Liver (tissue), 9 donors: ENCODE results near the gene ERC2. TPM values are rescaled to one million over a fixed set of nuclear protein-coding genes. Genes with fewer than 3 reads are reported as not detected.

Source experiments
- DNase-seq: peaks from one replicate; pipeline ENCODE4 v3.0.0-alpha.2; 2017; ENCODE audit warnings: low spot score
- H3K27ac ChIP-seq, 2 donors: one replicate each; pipeline ENCODE4 v1.7.0; 2013; ENCODE audit warnings: inconsistent platforms in 2 of 2, low read length in 2 of 2, control low read depth in 1 of 2, low read depth in 1 of 2, mild to moderate bottlenecking in 1 of 2
- H3K27me3 ChIP-seq, 4 donors: one replicate each; pipeline versions ENCODE4 v1.6.1 to v1.7.0; 2013; ENCODE audit warnings: low read length in 3 of 4, inconsistent platforms in 1 of 4, mild to moderate bottlenecking in 1 of 4, moderate library complexity in 1 of 4; ENCODE audit not compliant: control insufficient read depth in 4 of 4, insufficient read depth in 4 of 4
- H3K36me3 ChIP-seq, 4 donors: one replicate each; pipeline versions ENCODE4 v1.6.1 to v1.7.0; 2013; ENCODE audit warnings: low read length in 3 of 4, mild to moderate bottlenecking in 3 of 4, low read depth in 1 of 4, moderate library complexity in 1 of 4; ENCODE audit not compliant: control insufficient read depth in 4 of 4, insufficient read depth in 3 of 4
- H3K4me1 ChIP-seq, 4 donors: one replicate each; pipeline versions ENCODE4 v1.6.1 to v1.7.0; 2013; ENCODE audit warnings: low read length in 3 of 4, mild to moderate bottlenecking in 3 of 4, moderate library complexity in 1 of 4; ENCODE audit not compliant: control insufficient read depth in 4 of 4, insufficient read depth in 4 of 4
- H3K4me3 ChIP-seq, 3 donors: one replicate each; pipeline versions ENCODE4 v1.6.1 to v1.7.0; 2013; ENCODE audit warnings: low read length in 3 of 3, control low read depth in 1 of 3, low read depth in 1 of 3, mild to moderate bottlenecking in 1 of 3
- H3K9ac ChIP-seq, 2 donors: one replicate each; pipeline ENCODE4 v1.7.0; 2013; ENCODE audit warnings: low read length in 2 of 2, mild to moderate bottlenecking in 2 of 2, moderate library complexity in 2 of 2, control low read depth in 1 of 2, low read depth in 1 of 2
- H3K9me3 ChIP-seq, 4 donors: one replicate each; pipeline versions ENCODE4 v1.6.1 to v1.7.0; 2013; ENCODE audit warnings: low read length in 3 of 4; ENCODE audit not compliant: control insufficient read depth in 4 of 4
- ATF3 ChIP-seq: IDR thresholded peaks from 2 replicates; pipeline ENCODE4 v1.6.1; 2016; ENCODE audit warnings: antibody characterized with exemption
- CTCF ChIP-seq: fragments of 150-350 bp; IDR thresholded peaks from 2 replicates; pipeline ENCODE4 v1.5.1; 2017; ENCODE audit warnings: improper control_type of control experiment, low read depth, low read length; ENCODE audit not compliant: missing input control
- EGR1 ChIP-seq, 2 donors: IDR thresholded peaks; 2 replicates each; pipeline ENCODE4 v1.6.1; 2016 to 2018; ENCODE audit warnings: antibody characterized with exemption in 2 of 2, low read depth in 2 of 2
- FOXA1 ChIP-seq: IDR thresholded peaks from 2 replicates; pipeline ENCODE4 v1.6.1; 2016; ENCODE audit warnings: antibody characterized with exemption
- FOXA2 ChIP-seq: IDR thresholded peaks from 2 replicates; pipeline ENCODE4 v1.6.1; 2016; ENCODE audit warnings: antibody characterized with exemption
- GABPA ChIP-seq, 2 donors: IDR thresholded peaks in 1 of 2; conservative IDR thresholded peaks in 1 of 2; 2 replicates each; pipeline ENCODE4 v1.6.1; 2016; ENCODE audit warnings: antibody characterized with exemption in 2 of 2, mild to moderate bottlenecking in 1 of 2, moderate library complexity in 1 of 2
- HNF4A ChIP-seq, 2 donors: conservative IDR thresholded peaks; 2 replicates each; pipeline ENCODE4 v1.6.1; 2016; ENCODE audit warnings: antibody characterized with exemption in 2 of 2, mild to moderate bottlenecking in 2 of 2
- HNF4G ChIP-seq: IDR thresholded peaks from 2 replicates; pipeline ENCODE4 v1.6.1; 2016; ENCODE audit warnings: antibody characterized with exemption
- JUND ChIP-seq, 2 donors: IDR thresholded peaks; 2 replicates each; pipeline ENCODE4 v1.6.1; 2016; ENCODE audit warnings: antibody characterized with exemption in 2 of 2
- MAX ChIP-seq: IDR thresholded peaks from 2 replicates; pipeline ENCODE4 v1.6.1; 2016; ENCODE audit warnings: antibody characterized with exemption
- NR2F2 ChIP-seq: IDR thresholded peaks from 2 replicates; pipeline ENCODE4 v1.6.1; 2016; ENCODE audit warnings: antibody characterized with exemption
- RAD21 ChIP-seq, 2 donors: IDR thresholded peaks; 2 replicates each; pipeline ENCODE4 v1.6.1; 2016; ENCODE audit warnings: antibody characterized with exemption in 2 of 2, mild to moderate bottlenecking in 2 of 2
- REST ChIP-seq: IDR thresholded peaks from 2 replicates; pipeline ENCODE4 v1.6.1; 2016; ENCODE audit warnings: antibody characterized with exemption, mild to moderate bottlenecking
- RXRA ChIP-seq, 2 donors: IDR thresholded peaks; 2 replicates each; pipeline ENCODE4 v1.6.1; 2017 to 2018; ENCODE audit warnings: antibody characterized with exemption in 2 of 2, mild to moderate bottlenecking in 1 of 2
- SP1 ChIP-seq: IDR thresholded peaks from 2 replicates; pipeline ENCODE4 v1.6.1; 2018; ENCODE audit warnings: antibody characterized with exemption, mild to moderate bottlenecking
- TAF1 ChIP-seq: conservative IDR thresholded peaks from 2 replicates; pipeline ENCODE4 v1.6.1; 2016; ENCODE audit warnings: antibody characterized with exemption, mild to moderate bottlenecking
- YY1 ChIP-seq: IDR thresholded peaks from 2 replicates; pipeline ENCODE4 v1.6.1; 2016; ENCODE audit warnings: antibody characterized with exemption, mild to moderate bottlenecking
- ZBTB33 ChIP-seq: IDR thresholded peaks from 2 replicates; pipeline ENCODE4 v1.6.1; 2016; ENCODE audit warnings: antibody characterized with exemption
- WGBS: extraction: QIAGEN DNeasy Blood & Tissue Kit; methylation state at CpG from one replicate; pipeline ENCODE4 v1.1.7; 2013; 5-methylcytosine and 5-hydroxymethylcytosine counted together
- polyA plus RNA-seq, 2 donors: library from polyadenylated mRNA; stranded (reverse) in 1 of 2; unstranded in 1 of 2; fragments of 200-250 nt in 1 of 2; fragments of >200 nt in 1 of 2; fragmentation: Nextera tagmentation in 1 of 2; extraction: Ambion mirVana in 1 of 2; gene quantifications; one replicate each; pipeline versions ENCODE4 v1.2.1 to v1.2.3, GENCODE V29; 2013 to 2015
- total RNA-seq, 2 donors: library from RNA; depleted of rRNA; stranded (reverse); fragments of >200 nt; gene quantifications; one replicate each; pipeline ENCODE4 v1.2.3, GENCODE V29; 2014
- donor health status: healthy.
- donor health status: healthy.
- donor health status: healthy.
- donor health status: healthy.
- donor health status: healthy.

ERC2 gene
- total and polyA plus RNA-seq, 4 donors: 0.14 to 0.25 TPM; not detected in 2

- H3K4me1 ChIP-seq: peaks cover 0 to 10% (median 8%) of the 10 kb centered on the region in 4 donors
- no peak overlapping the region for H3K27ac ChIP-seq
- H3K36me3 ChIP-seq: no peaks in the 10 kb centered on the region
- H3K9ac ChIP-seq: no peak overlapping the region
- H3K9me3 ChIP-seq: no peaks in the 10 kb centered on the region
- no peak overlapping the region for H3K4me3 ChIP-seq
- H3K27me3 ChIP-seq: no peaks in the 10 kb centered on the region
- DNase-seq: no peak
- TF ChIP-seq RAD21 (IDR thresholded peaks at IDR 0.05): peak in 1 of 2 donors; percentile 35
- no peak for TF ChIP-seq EGR1 (IDR thresholded peaks at IDR 0.05; ENCODE audit: low read depth in 2 of 2)
- no peak for TF ChIP-seq GABPA (IDR thresholded peaks at IDR 0.05 in 1 of 2, conservative IDR thresholded peaks at IDR 0.05 in 1 of 2)
- peak; percentile 95 for TF ChIP-seq RXRA (IDR thresholded peaks at IDR 0.05)
- no peak for TF ChIP-seq FOXA1
- peak; percentile 83 to 86 for TF ChIP-seq HNF4A (conservative IDR thresholded peaks at IDR 0.05)
- TF ChIP-seq HNF4G: peak; percentile 73
- peak; percentile 71 for TF ChIP-seq SP1
- TF ChIP-seq ZBTB33: peak; percentile 53
- peak; percentile 53 for TF ChIP-seq MAX
- TF ChIP-seq JUND (IDR thresholded peaks at IDR 0.05): peak in 1 of 2 donors; percentile 49
- peak; percentile 53 for TF ChIP-seq REST
- TF ChIP-seq CTCF: no peak
- peak; percentile 46 for TF ChIP-seq FOXA2
- TF ChIP-seq NR2F2: no peak
- TF ChIP-seq ATF3: no peak
- peak; percentile 37 for TF ChIP-seq YY1
- TF ChIP-seq TAF1: no peak
- WGBS: 48% methylated on average over 4 of the region's 4 CpGs
Measured at GRCh38 chr3:55605443-55606236, 862.6 kb downstream of the ERC2 start.
